ENCODE data around the gene DDR1. TPM values are rescaled to one million over a fixed set of nuclear protein-coding genes. Genes with fewer than 3 reads are reported as not detected.

DDR1 gene
- total RNA-seq, 1 experiment from 2014 or later, result 258 TPM

GRCh38 chr6:30893001-30893591, 8.8 kb downstream of the DDR1 start:
- no peaks in the 10 kb centered on the region for H3K27me3 ChIP-seq (ENCODE audit: insufficient read depth, low read length)
- H3K9ac ChIP-seq (ENCODE audit: extremely low read depth, insufficient read length, low read length), result no peak overlapping the region
- no peak overlapping the region for H4K8ac ChIP-seq (replicated peaks; ENCODE audit: insufficient read length, low read depth, low read length)
- TF ChIP-seq CTCF (conservative IDR thresholded peaks at IDR 0.05), result peak; percentile 70
- DNase-seq, result no peak
- no peak overlapping the region for H2BK5ac ChIP-seq (ENCODE audit: insufficient read length, low read length)
- peaks cover 2% of the 10 kb centered on the region; the same call in 1 of the 2 replicates for H3K79me2 ChIP-seq (ENCODE audit: insufficient read depth, low read length)
- no peak overlapping the region for H3K4me2 ChIP-seq (ENCODE audit: insufficient read depth, insufficient read length, low read length)
- H2AFZ ChIP-seq (ENCODE audit: low read length), result no peak overlapping the region
- H3K56ac ChIP-seq (ENCODE audit: insufficient read length, low read depth, low read length), result no peak overlapping the region
- H3K27ac Mint-ChIP-seq, result peak overlapping the region in 2 of 3 experiments; percentile 16 to 41; a peak in 4 of 7 replicates
- no peak overlapping the region for H3K18ac ChIP-seq (ENCODE audit: insufficient read length, low read depth, low read length)
- H2BK120ac ChIP-seq (ENCODE audit: low read depth, low read length, poor library complexity, severe bottlenecking), result no peak overlapping the region
- no peak overlapping the region for H2BK20ac ChIP-seq (ENCODE audit: low read depth, low read length, poor library complexity, severe bottlenecking)
- H3K27ac ChIP-seq (ENCODE audit: insufficient read length, low read depth, low read length), result no peak overlapping the region
- no peak overlapping the region for H2BK12ac ChIP-seq (ENCODE audit: insufficient read length, low read depth, low read length)
- no peaks in the 10 kb centered on the region for H3K9me3 Mint-ChIP-seq
- H3K36me3 Mint-ChIP-seq (ENCODE audit: insufficient read depth in 1 of 3, low read depth in 3 of 3), result peaks cover 48 to 92% (median 86%) of the 10 kb centered on the region in 3 experiments
- H3K27me3 Mint-ChIP-seq (ENCODE audit: low read depth), result no peaks in the 10 kb centered on the region
- no peaks in the 10 kb centered on the region for H3K9me3 ChIP-seq (ENCODE audit: control insufficient read depth, low read depth, low read length)
- no peak overlapping the region for H3K14ac ChIP-seq (ENCODE audit: insufficient read depth, low read length)
- no peak overlapping the region for H2BK15ac ChIP-seq (ENCODE audit: low read depth, low read length)
- WGBS (ENCODE audit: extremely low coverage, insufficient read length, low lambda C conversion rate), result no CpG with 5 or more reads among the region's 16 CpGs
- no peak overlapping the region for H2AK5ac ChIP-seq (ENCODE audit: insufficient read length, low read length)
- peaks cover 7% of the 10 kb centered on the region for H3K79me1 ChIP-seq (ENCODE audit: insufficient read depth, low read depth, low read length, poor library complexity, severe bottlenecking)
- no peaks in the 10 kb centered on the region for H3K4me1 ChIP-seq (ENCODE audit: insufficient read depth, low read length)
- no peak overlapping the region for H4K5ac ChIP-seq (ENCODE audit: insufficient read length, low read depth, low read length)
- no peak overlapping the region for H3K23ac ChIP-seq (ENCODE audit: insufficient read length, low read depth, low read length)
- no peak overlapping the region for H3K4ac ChIP-seq (ENCODE audit: low read depth, low read length)
- no peaks in the 10 kb centered on the region for H3K23me2 ChIP-seq (ENCODE audit: insufficient read length, low read depth, low read length, poor library complexity, severe bottlenecking)
- H3K4me3 Mint-ChIP-seq, result no peak overlapping the region
- no peak overlapping the region for H3T11ph ChIP-seq (ENCODE audit: low read length)
- H3K4me1 Mint-ChIP-seq, result peaks cover 26 to 31% of the 10 kb centered on the region in 2 experiments
- H4K20me1 ChIP-seq (ENCODE audit: control insufficient read depth, insufficient read depth, insufficient read length), result no peaks in the 10 kb centered on the region
- no peak overlapping the region for H4K91ac ChIP-seq (ENCODE audit: insufficient read length, low read depth, low read length)

Measured in H9 (cell line).